ENCODE results near the gene TP53TG5.
A peak's percentile ranks its signal among the peaks of the same experiment; 100 is the strongest.

Gene TP53TG5

GRCh38 chr20:45358282-45359068 lies 19.6 kb downstream of the TP53TG5 start:
- no peak overlapping the region for H3K4me3 ChIP-seq (ENCODE audit: low read length in 2 of 2)
- DNase-seq (ENCODE audit: low spot score): no peak
- peaks cover 0 to 3% of the 10 kb centered on the region in 2 donors for H3K4me1 ChIP-seq (ENCODE audit: control insufficient read depth in 2 of 2, insufficient read depth in 1 of 2, low read depth in 1 of 2, low read length in 2 of 2)

GRCh38 chr20:45355209-45356084 lies 22.7 kb downstream of the TP53TG5 start:
- Histone ChIP-seq H3K23ac (ENCODE audit: low read depth, low read length, poor library complexity) (no peak overlapping the region), H3K14ac (ENCODE audit: low read length) (no peak overlapping the region), H3K4me3 (ENCODE audit: low read length in 2 of 2) (no peak overlapping the region), H2BK5ac (ENCODE audit: low read length) (no peak overlapping the region), H2BK120ac (ENCODE audit: low read depth, low read length) (no peak overlapping the region), H4K91ac (ENCODE audit: low read depth, low read length, poor library complexity) (no peak overlapping the region), H2BK12ac (ENCODE audit: low read length) (no peak overlapping the region), H3K4me1 (ENCODE audit: control insufficient read depth in 2 of 2, insufficient read depth in 1 of 2, low read depth in 1 of 2, low read length in 2 of 2) (peaks cover 0 to 3% of the 10 kb centered on the region in 2 donors), H3K9me3 (replicated peaks in 1 of 2; ENCODE audit: control insufficient read depth in 2 of 2, insufficient read depth in 1 of 2, low read depth in 1 of 2, low read length in 2 of 2) (no peaks in the 10 kb centered on the region), H2BK15ac (ENCODE audit: low read length) (no peak overlapping the region), H3K9ac (ENCODE audit: low read depth, low read length, poor library complexity) (no peak overlapping the region), H4K8ac (ENCODE audit: low read depth, low read length) (no peak overlapping the region), H3K18ac (ENCODE audit: low read length) (no peak overlapping the region), H3K4me2 (ENCODE audit: insufficient read depth, low read length, poor library complexity, severe bottlenecking) (no peak overlapping the region), H3K4ac (ENCODE audit: low read length) (no peak overlapping the region), H3K36me3 (replicated peaks in 1 of 2; ENCODE audit: control insufficient read depth in 2 of 2, insufficient read depth in 2 of 2, low read length in 2 of 2) (no peaks in the 10 kb centered on the region), H2AFZ (ENCODE audit: low read length) (no peak overlapping the region), H3K79me1 (ENCODE audit: low read depth, low read length) (no peaks in the 10 kb centered on the region), H3K27ac (replicated peaks; ENCODE audit: low read length) (no peak overlapping the region), H3K27me3 (ENCODE audit: control insufficient read depth in 3 of 3, insufficient read depth in 3 of 3, low read depth in 1 of 3, low read length in 3 of 3) (peaks cover 0 to 3% (median 0%) of the 10 kb centered on the region in 3 experiments), H2AK5ac (ENCODE audit: low read depth, low read length) (no peak overlapping the region)
- no peak for DNase-seq (ENCODE audit: low spot score)
- WGBS, 2 donors (ENCODE audit: extremely low coverage in 2 of 2, insufficient read length in 2 of 2, insufficient replicate concordance in 1 of 2): no CpG with 5 or more reads among the region's 5 CpGs

More at GRCh38 chr20:45358282-45359068, 19.6 kb downstream of the TP53TG5 start:
- no CpG with 5 or more reads among the region's 10 CpGs for WGBS, 2 donors (ENCODE audit: extremely low coverage in 2 of 2, insufficient read length in 2 of 2, insufficient replicate concordance in 1 of 2)
- H3K9ac ChIP-seq (ENCODE audit: low read depth, low read length, poor library complexity): no peak overlapping the region
- no peak overlapping the region for H3K4ac ChIP-seq (ENCODE audit: low read length)
- H2BK5ac ChIP-seq (ENCODE audit: low read length): no peak overlapping the region
- H3K27ac ChIP-seq (replicated peaks; ENCODE audit: low read length): no peak overlapping the region
- no peak overlapping the region for H2BK12ac ChIP-seq (ENCODE audit: low read length)
- no peaks in the 10 kb centered on the region for H3K9me3 ChIP-seq (replicated peaks in 1 of 2; ENCODE audit: control insufficient read depth in 2 of 2, insufficient read depth in 1 of 2, low read depth in 1 of 2, low read length in 2 of 2)
- H2AFZ ChIP-seq (ENCODE audit: low read length): peak overlapping the region; percentile 38
- H3K27me3 ChIP-seq (ENCODE audit: control insufficient read depth in 3 of 3, insufficient read depth in 3 of 3, low read depth in 1 of 3, low read length in 3 of 3): no peaks in the 10 kb centered on the region
- no peak overlapping the region for H3K4me2 ChIP-seq (ENCODE audit: insufficient read depth, low read length, poor library complexity, severe bottlenecking)
- H3K14ac ChIP-seq (ENCODE audit: low read length): no peak overlapping the region
- no peak overlapping the region for H2BK120ac ChIP-seq (ENCODE audit: low read depth, low read length)
- H3K18ac ChIP-seq (ENCODE audit: low read length): no peak overlapping the region
- no peak overlapping the region for H2AK5ac ChIP-seq (ENCODE audit: low read depth, low read length)
- no peaks in the 10 kb centered on the region for H3K79me1 ChIP-seq (ENCODE audit: low read depth, low read length)
- H4K91ac ChIP-seq (ENCODE audit: low read depth, low read length, poor library complexity): no peak overlapping the region
- H4K8ac ChIP-seq (ENCODE audit: low read depth, low read length): no peak overlapping the region
- no peak overlapping the region for H3K23ac ChIP-seq (ENCODE audit: low read depth, low read length, poor library complexity)
- H2BK15ac ChIP-seq (ENCODE audit: low read length): no peak overlapping the region
- no peaks in the 10 kb centered on the region for H3K36me3 ChIP-seq (replicated peaks in 1 of 2; ENCODE audit: control insufficient read depth in 2 of 2, insufficient read depth in 2 of 2, low read length in 2 of 2)

GRCh38 chr20:45354423-45355208 lies 23.5 kb downstream of the TP53TG5 start:
- H2AK5ac ChIP-seq (ENCODE audit: low read depth, low read length): no peak overlapping the region
- H3K18ac ChIP-seq (ENCODE audit: low read length): no peak overlapping the region
- WGBS, 2 donors (ENCODE audit: extremely low coverage in 2 of 2, insufficient read length in 2 of 2, insufficient replicate concordance in 1 of 2): 100% methylated on average over 2 of the region's 9 CpGs; no CpG with 5 or more reads in 1 of the 2 donors
- H3K23ac ChIP-seq (ENCODE audit: low read depth, low read length, poor library complexity): no peak overlapping the region
- no peak overlapping the region for H2AFZ ChIP-seq (ENCODE audit: low read length)
- no peak overlapping the region for H3K9ac ChIP-seq (ENCODE audit: low read depth, low read length, poor library complexity)
- peaks cover 0 to 8% (median 0%) of the 10 kb centered on the region in 3 experiments for H3K27me3 ChIP-seq (ENCODE audit: control insufficient read depth in 3 of 3, insufficient read depth in 3 of 3, low read depth in 1 of 3, low read length in 3 of 3)
- H3K36me3 ChIP-seq (replicated peaks in 1 of 2; ENCODE audit: control insufficient read depth in 2 of 2, insufficient read depth in 2 of 2, low read length in 2 of 2): no peaks in the 10 kb centered on the region
- no peak for DNase-seq (ENCODE audit: low spot score)
- H3K4me2 ChIP-seq (ENCODE audit: insufficient read depth, low read length, poor library complexity, severe bottlenecking): no peak overlapping the region
- H2BK15ac ChIP-seq (ENCODE audit: low read length): no peak overlapping the region
- H2BK12ac ChIP-seq (ENCODE audit: low read length): no peak overlapping the region
- H3K14ac ChIP-seq (ENCODE audit: low read length): no peak overlapping the region
- H2BK120ac ChIP-seq (ENCODE audit: low read depth, low read length): no peak overlapping the region
- H3K27ac ChIP-seq (replicated peaks; ENCODE audit: low read length): no peak overlapping the region
- no peaks in the 10 kb centered on the region for H3K4me1 ChIP-seq (ENCODE audit: control insufficient read depth in 2 of 2, insufficient read depth in 1 of 2, low read depth in 1 of 2, low read length in 2 of 2)
- H2BK5ac ChIP-seq (ENCODE audit: low read length): no peak overlapping the region
- H3K4ac ChIP-seq (ENCODE audit: low read length): no peak overlapping the region
- no peaks in the 10 kb centered on the region for H3K9me3 ChIP-seq (replicated peaks in 1 of 2; ENCODE audit: control insufficient read depth in 2 of 2, insufficient read depth in 1 of 2, low read depth in 1 of 2, low read length in 2 of 2)
- no peak overlapping the region for H4K8ac ChIP-seq (ENCODE audit: low read depth, low read length)
- no peak overlapping the region for H4K91ac ChIP-seq (ENCODE audit: low read depth, low read length, poor library complexity)
- no peak overlapping the region for H3K4me3 ChIP-seq (ENCODE audit: low read length in 2 of 2)
- no peaks in the 10 kb centered on the region for H3K79me1 ChIP-seq (ENCODE audit: low read depth, low read length)
